SU-DHL-6 (cell line): ENCODE results near the gene TCAIM.

Experiments used
- CTCF ChIP-seq: fragments of 200-600 bp; sonication (generic); IDR thresholded peaks from one replicate; pipeline ENCODE4 v1.5.1; 2017; ENCODE audit warnings: antibody characterized with exemption, mild to moderate bottlenecking, low read length, moderate library complexity; ENCODE audit not compliant: insufficient read depth, poor library complexity, severe bottlenecking
- EZH2phosphoT487 ChIP-seq: fragments of 200-600 bp; sonication (generic), shearing (Covaris generic); conservative IDR thresholded peaks from 2 replicates; pipeline ENCODE4 v1.6.1; 2018; ENCODE audit warnings: mild to moderate bottlenecking, antibody characterized with exemption, low read length, moderate library complexity, mixed read lengths

GRCh38 chr3:44343421-44343820 lies 4.9 kb downstream of the TCAIM start:
- TF ChIP-seq CTCF (no peak), EZH2phosphoT487 (no peak)
